Endothelial cell of umbilical vein (primary cell): Measurements from ENCODE around the gene CNN2. TPM values are rescaled to one million over a fixed set of nuclear protein-coding genes. Genes with fewer than 3 reads are reported as not detected.

Experiments used
- BruUV-seq: library from RNA; stranded (reverse); fragments of 400-500 nt; replicated peaks from 2 replicates; lab custom pipeline; 2021; lab: Mats Ljungman, UMichigan
- CTCF ChIA-PET: fragments of 300-600, 350-600 bp; sonication (Branson Sonifier 250); formaldehyde crosslinking; loops from one replicate; lab custom pipeline; 2021; ENCODE audit warnings: antibody characterized with exemption, inconsistent platforms; lab: Charles Lee
- POLR2A ChIA-PET: fragments of 300-600, 350-600 bp; sonication (Branson Sonifier 250); formaldehyde crosslinking; loops from one replicate; lab custom pipeline; 2021; ENCODE audit warnings: antibody characterized with exemption, inconsistent platforms; lab: Charles Lee
- DNase-seq: peaks from one replicate; pipeline ENCODE4 v3.0.0-alpha.2; 2011; ENCODE audit warnings: low read depth, low spot score
- FAIRE-seq: peaks from 2 replicates; lab custom pipeline; 2011; peaks lifted over from hg19 to GRCh38; lab: Jason Lieb, UNC
- H2AFZ ChIP-seq: 2 replicates; pipeline ENCODE4 v1.6.0; 2012; ENCODE audit warnings: low read depth, low read length, control low read depth, inconsistent platforms
- H3K27ac ChIP-seq: 2 replicates; pipeline ENCODE4 v1.5.1; 2011; ENCODE audit warnings: low read depth, mild to moderate bottlenecking, control low read depth, low read length, moderate library complexity; ENCODE audit not compliant: insufficient read depth
- H3K27me3 ChIP-seq, 2 experiments: 2 replicates each; pipeline versions ENCODE4 v1.6.0 to v1.6.1; 2011; ENCODE audit warnings: low read length in 2 of 2, mixed read lengths in 1 of 2; ENCODE audit not compliant: control insufficient read depth in 2 of 2, insufficient read depth in 2 of 2
- H3K36me3 ChIP-seq, 2 experiments: 2 replicates in 1 of 2; 3 replicates in 1 of 2; pipeline ENCODE4 v1.5.1; 2011; ENCODE audit warnings: low read length in 2 of 2, mild to moderate bottlenecking in 1 of 2, moderate library complexity in 1 of 2; ENCODE audit not compliant: control insufficient read depth in 2 of 2, insufficient read depth in 2 of 2; ENCODE audit errors: extremely low read depth in 1 of 2
- H3K4me1 ChIP-seq: 3 replicates; pipeline ENCODE4 v1.5.1; 2011; ENCODE audit warnings: mild to moderate bottlenecking, low read length; ENCODE audit not compliant: control insufficient read depth, insufficient read depth; ENCODE audit errors: extremely low read depth
- H3K4me2 ChIP-seq: 2 replicates; pipeline ENCODE4 v1.6.1; 2011; ENCODE audit warnings: low read length, control low read depth, mixed read lengths; ENCODE audit not compliant: insufficient read depth
- H3K4me3 ChIP-seq, 3 experiments: fragments of 200-600 bp in 1 of 3; sonication (generic), shearing (Covaris generic) in 1 of 3; replicated peaks in 1 of 3; 2 replicates each; pipeline ENCODE4 v1.5.1; 2011 to 2016; ENCODE audit warnings: control low read depth in 3 of 3, low read length in 3 of 3, mild to moderate bottlenecking in 2 of 3, inconsistent platforms in 1 of 3, low read depth in 1 of 3, moderate library complexity in 1 of 3; ENCODE audit not compliant: insufficient read depth in 1 of 3
- H3K79me2 ChIP-seq: 2 replicates; pipeline ENCODE4 v1.6.0; 2012; ENCODE audit warnings: low read length, inconsistent platforms; ENCODE audit not compliant: control insufficient read depth, insufficient read depth
- H3K9ac ChIP-seq: replicated peaks from 2 replicates; pipeline ENCODE3; 2011; ENCODE audit warnings: low read length, control low read depth; ENCODE audit not compliant: insufficient read depth; ENCODE audit errors: extremely low read depth
- H3K9me1 ChIP-seq: replicated peaks from 3 replicates; pipeline ENCODE4 v1.6.0; 2011; ENCODE audit warnings: mild to moderate bottlenecking, low read length; ENCODE audit not compliant: control insufficient read depth, insufficient read depth; ENCODE audit errors: extremely low read depth
- H3K9me3 ChIP-seq: replicated peaks from 2 replicates; pipeline ENCODE4 v1.5.1; 2012; ENCODE audit warnings: low read length, inconsistent platforms; ENCODE audit not compliant: control insufficient read depth, insufficient read depth
- H4K20me1 ChIP-seq: replicated peaks from 2 replicates; pipeline ENCODE3; 2011; ENCODE audit warnings: mild to moderate bottlenecking, low read length; ENCODE audit not compliant: control insufficient read depth, insufficient read depth; ENCODE audit errors: extremely low read depth
- CTCF ChIP-seq, 2 donors: IDR thresholded peaks; 1 replicate in 1 of 2; 2 replicates in 1 of 2; pipeline ENCODE4 v1.5.1; 2011; ENCODE audit warnings: low read length in 2 of 2, mild to moderate bottlenecking in 2 of 2, moderate library complexity in 2 of 2, control low read depth in 1 of 2, inconsistent platforms in 1 of 2, low read depth in 1 of 2; ENCODE audit not compliant: insufficient read depth in 1 of 2; ENCODE audit errors: extremely low read depth in 1 of 2
- EZH2 ChIP-seq: IDR thresholded peaks from 2 replicates; pipeline ENCODE4 v1.6.1; 2012; ENCODE audit warnings: borderline replicate concordance, low read depth, mild to moderate bottlenecking, moderate library complexity, low read length, inconsistent platforms; ENCODE audit not compliant: severe bottlenecking
- FOS ChIP-seq: IDR thresholded peaks from 2 replicates; pipeline ENCODE4 v1.6.1; 2011; ENCODE audit warnings: mild to moderate bottlenecking, low read length, moderate library complexity, borderline replicate concordance; ENCODE audit not compliant: insufficient read depth
- GATA2 ChIP-seq: IDR thresholded peaks from 2 replicates; pipeline ENCODE4 v1.7.0; 2011; ENCODE audit warnings: low read depth, mild to moderate bottlenecking, moderate library complexity, mixed read lengths, low read length; ENCODE audit not compliant: insufficient read length, insufficient read depth
- JUN ChIP-seq: IDR thresholded peaks from 2 replicates; pipeline ENCODE4 v1.6.1; 2011; ENCODE audit warnings: borderline replicate concordance, low read depth; ENCODE audit not compliant: insufficient read length, insufficient read depth
- MAX ChIP-seq: IDR thresholded peaks from 2 replicates; pipeline ENCODE4 v1.6.1; 2011; ENCODE audit not compliant: insufficient read depth, insufficient read length
- MYC ChIP-seq: IDR thresholded peaks from one replicate; pipeline ENCODE4 v1.6.1; 2011; ENCODE audit warnings: mild to moderate bottlenecking, low read depth, low read length
- POLR2A ChIP-seq: IDR thresholded peaks from 2 replicates; pipeline ENCODE4 v1.6.1; 2012; ENCODE audit warnings: low read depth, mild to moderate bottlenecking, control low read depth, low read length
- POLR2AphosphoS5 ChIP-seq: IDR thresholded peaks from 2 replicates; pipeline ENCODE4 v1.6.1; 2012; ENCODE audit warnings: low read depth, mild to moderate bottlenecking, control low read depth, low read length, moderate library complexity; ENCODE audit not compliant: insufficient read depth
- dilution Hi-C: fragments of 300-500 bp; cut with MboI; formaldehyde crosslinking; loops from one replicate; pipeline ENCODE4 v1.15.0; 2019; ENCODE audit warnings: low sequenced_read_pairs; ENCODE audit not compliant: extremely low pct_ligation_motif_present
- intact Hi-C: fragments of 100-400 bp; cut with micrococcal nuclease; formaldehyde crosslinking; loops from one replicate; pipeline ENCODE4 v1.10.0; 2022
- polyA plus RNA-seq, 4 experiments: library from polyadenylated mRNA; depleted of rRNA in 3 of 4; stranded (reverse) in 3 of 4; unstranded in 1 of 4; fragments of >200 nt; gene quantifications; 2 replicates each; pipeline versions ENCODE4 v1.2.1 to v1.2.3, GENCODE V29; 2011 to 2012; ENCODE audit warnings: missing spikeins in 1 of 4
- total RNA-seq: library from RNA; stranded (reverse); gene quantifications from 2 replicates; pipeline ENCODE4 v1.2.3, GENCODE V29; 2021

Gene CNN2
- total and polyA plus RNA-seq, 2 donors (not counting 3 experiments of a cell fraction or from before 2014, with no cell fraction given), result 207 to 286 TPM

- dilution Hi-C loops (no loop called here), intact Hi-C loops (no loop called here)
- H3K9ac ChIP-seq, result no peak overlapping the region
- no peak for TF ChIP-seq EZH2
- no peak for TF ChIP-seq FOS
- TF ChIP-seq CTCF (IDR thresholded peaks at IDR 0.05; ENCODE audit: extremely low read depth in 1 of 2, insufficient read depth in 1 of 2, low read depth in 1 of 2, low read length in 2 of 2), result no peak
- no peak for TF ChIP-seq POLR2A
- TF ChIP-seq GATA2, result no peak
- no peak for TF ChIP-seq POLR2AphosphoS5
- no peak for TF ChIP-seq JUN
- TF ChIP-seq MYC, result no peak
- TF ChIP-seq MAX, result no peak
- H3K9me1 ChIP-seq, result no peaks in the 10 kb centered on the region
- no TSS peak for BruUV-seq
- H3K36me3 ChIP-seq, result no peaks in the 10 kb centered on the region
- POLR2A ChIA-PET, result no interaction called here
- H2AFZ ChIP-seq, result no peak overlapping the region
- FAIRE-seq, result no peak
- no peak overlapping the region for H3K4me3 ChIP-seq
- no peaks in the 10 kb centered on the region for H3K4me1 ChIP-seq
- H3K27ac ChIP-seq, result no peak overlapping the region
- H3K4me2 ChIP-seq, result no peak overlapping the region
- no peaks in the 10 kb centered on the region for H3K79me2 ChIP-seq
- H3K27me3 ChIP-seq, result no peaks in the 10 kb centered on the region
- no peaks in the 10 kb centered on the region for H3K9me3 ChIP-seq
- CTCF ChIA-PET, result interaction anchor here (0.9 kb wide), 1 partner anchor 11 kb away, joined by 4 read pairs; no protein-coding TSS in a partner anchor
- H4K20me1 ChIP-seq, result no peaks in the 10 kb centered on the region
- no peak for DNase-seq
Observed at GRCh38 chr19:1053176-1054101, 27.0 kb downstream of the CNN2 start.
